ENCODE results near the gene LPCAT3. TPM values are rescaled to one million over a fixed set of nuclear protein-coding genes. Genes with fewer than 3 reads are reported as not detected.

Gene LPCAT3
- total RNA-seq, 1 donor from 2014 or later: 23.0 TPM

- Histone ChIP-seq H3K4me3 (no peak overlapping the region), H3K27ac (no peak overlapping the region), H3K27me3 (no peaks in the 10 kb centered on the region), H3K9me3 (no peaks in the 10 kb centered on the region), H3K4me1 (peaks cover 0 to 11% of the 10 kb centered on the region in 2 donors), H3K36me3 (peaks cover 6 to 15% of the 10 kb centered on the region in 2 donors)
- no peak for TF ChIP-seq CTCF (IDR thresholded peaks at IDR 0.05)
- no peak for DNase-seq (ENCODE audit: low spot score in 2 of 2)
- intact Hi-C loops (cut with DNase I): no loop called here
These were observed 69.2 kb downstream of the LPCAT3 start for GRCh38 chr12:6948873-6949594.

GRCh38 chr12:6947615-6948014 is 70.7 kb downstream of the LPCAT3 start:
- Histone ChIP-seq H3K27ac (no peak overlapping the region), H3K4me3 (no peak overlapping the region), H3K4me1 (peaks cover 0 to 17% of the 10 kb centered on the region in 2 donors), H3K27me3 (no peaks in the 10 kb centered on the region), H3K9me3 (no peaks in the 10 kb centered on the region), H3K36me3 (peaks cover 6 to 15% of the 10 kb centered on the region in 2 donors)
- intact Hi-C loops (cut with DNase I): no loop called here
- TF ChIP-seq CTCF (IDR thresholded peaks at IDR 0.05): no peak
- no peak for DNase-seq (ENCODE audit: low spot score in 2 of 2)

- peak overlapping the region; percentile 27 to 29 for H3K4me3 ChIP-seq
- TF ChIP-seq CTCF (IDR thresholded peaks at IDR 0.05): no peak
- no peaks in the 10 kb centered on the region for H3K27me3 ChIP-seq
- intact Hi-C loops (cut with DNase I): loop anchor here (1.0 kb wide), 1 partner anchor 18 kb away; no protein-coding TSS in a partner anchor
- no peak for DNase-seq (ENCODE audit: low spot score in 2 of 2)
- peaks cover 6 to 16% of the 10 kb centered on the region in 2 donors for H3K36me3 ChIP-seq
- no peak overlapping the region for H3K27ac ChIP-seq
- H3K9me3 ChIP-seq: no peaks in the 10 kb centered on the region
- peaks cover 0 to 19% of the 10 kb centered on the region in 2 donors for H3K4me1 ChIP-seq
These were observed 71.3 kb downstream of the LPCAT3 start for GRCh38 chr12:6946920-6947374.

- H3K27ac ChIP-seq: peak overlapping the region in 1 of 2 donors; percentile 41
- peaks cover 0 to 19% of the 10 kb centered on the region in 2 donors for H3K4me1 ChIP-seq
- H3K27me3 ChIP-seq: no peaks in the 10 kb centered on the region
- intact Hi-C loops (cut with DNase I): loop anchor here (1.0 kb wide), 1 partner anchor 19 kb away; no protein-coding TSS in a partner anchor
- DNase-seq (ENCODE audit: low spot score in 2 of 2): peak in 1 of 2 donors; percentile 76
- H3K4me3 ChIP-seq: peak overlapping the region; percentile 27 to 29
- no peaks in the 10 kb centered on the region for H3K9me3 ChIP-seq
- no peak for TF ChIP-seq CTCF (IDR thresholded peaks at IDR 0.05)
- H3K36me3 ChIP-seq: peaks cover 12 to 23% of the 10 kb centered on the region in 2 donors
These were observed 72.0 kb downstream of the LPCAT3 start for GRCh38 chr12:6946033-6946919.

- H3K4me1 ChIP-seq: peaks cover 0 to 19% of the 10 kb centered on the region in 2 donors
- intact Hi-C loops (cut with DNase I): loop anchor here (1.0 to 2.0 kb wide), 3 partner anchors 20 to 167 kb away; partner anchors contain the start of gene LPCAT3
- no peak for TF ChIP-seq CTCF (IDR thresholded peaks at IDR 0.05)
- H3K4me3 ChIP-seq: peak overlapping the region in 1 of 2 donors; percentile 80
- H3K27me3 ChIP-seq: no peaks in the 10 kb centered on the region
- no peak for DNase-seq (ENCODE audit: low spot score in 2 of 2)
- peaks cover 18 to 29% of the 10 kb centered on the region in 2 donors for H3K36me3 ChIP-seq
- no peaks in the 10 kb centered on the region for H3K9me3 ChIP-seq
- no peak overlapping the region for H3K27ac ChIP-seq
These were observed 72.7 kb downstream of the LPCAT3 start for GRCh38 chr12:6945613-6946012.
